Fibroblast of the aortic adventitia (primary cell): Measurements from ENCODE around the gene LUC7L2. TPM values are rescaled to one million over a fixed set of nuclear protein-coding genes. Genes with fewer than 3 reads are reported as not detected.
A peak's percentile ranks its signal among the peaks of the same experiment; 100 is the strongest.

Source experiments
- DNase-seq: peaks from one replicate; pipeline ENCODE4 v3.0.0-alpha.2; 2010; ENCODE audit warnings: low read depth
- H3K4me3 ChIP-seq: 2 replicates; pipeline ENCODE4 v1.5.1; 2011; ENCODE audit warnings: low read depth, mild to moderate bottlenecking, control low read depth, low read length, moderate library complexity
- CTCF ChIP-seq: IDR thresholded peaks from 2 replicates; pipeline ENCODE4 v1.5.1; 2011; ENCODE audit warnings: mild to moderate bottlenecking, low read length, control low read depth, inconsistent platforms; ENCODE audit not compliant: insufficient read depth
- total RNA-seq: library from RNA; depleted of rRNA; stranded (reverse); fragments of >200 nt; gene quantifications from 2 replicates; pipeline ENCODE4 v1.2.3, GENCODE V29; 2012; ENCODE audit warnings: low replicate concordance

The LUC7L2 gene
- total RNA-seq, 1 donor: 58.5 TPM

GRCh38 chr7:139446051-139446890, 86.6 kb downstream of the LUC7L2 start:
- no peak for DNase-seq
- TF ChIP-seq CTCF: no peak
- H3K4me3 ChIP-seq: no peak overlapping the region

GRCh38 chr7:139450851-139451250, 91.2 kb downstream of the LUC7L2 start:
- no peak for TF ChIP-seq CTCF
- DNase-seq: no peak

GRCh38 chr7:139451638-139452037, 91.9 kb downstream of the LUC7L2 start:
- TF ChIP-seq CTCF: no peak
- H3K4me3 ChIP-seq: no peak overlapping the region
- peak; percentile 52 for DNase-seq

More at GRCh38 chr7:139450851-139451250, 91.2 kb downstream of the LUC7L2 start:
- no peak overlapping the region for H3K4me3 ChIP-seq

GRCh38 chr7:139452958-139453672, 93.4 kb downstream of the LUC7L2 start:
- H3K4me3 ChIP-seq: no peak overlapping the region
- peak; percentile 23 for TF ChIP-seq CTCF
- peak; percentile 67 for DNase-seq

GRCh38 chr7:139453673-139454321, 94.1 kb downstream of the LUC7L2 start:
- no peak for TF ChIP-seq CTCF
- peak; percentile 17 for DNase-seq

GRCh38 chr7:139455789-139456188, 96.1 kb downstream of the LUC7L2 start:
- no peak for TF ChIP-seq CTCF

More at GRCh38 chr7:139453673-139454321, 94.1 kb downstream of the LUC7L2 start:
- H3K4me3 ChIP-seq: no peak overlapping the region

More at GRCh38 chr7:139455789-139456188, 96.1 kb downstream of the LUC7L2 start:
- DNase-seq: no peak
- no peak overlapping the region for H3K4me3 ChIP-seq
